Testis (tissue), 3 donors: ENCODE data around the gene ELF2. TPM values are rescaled to one million over a fixed set of nuclear protein-coding genes. Genes with fewer than 3 reads are reported as not detected.
"Not testable (repeated sequence)": the region's sequence is repeated elsewhere in the genome, so short reads cannot be mapped to it uniquely, and the experiment has no call there.

Experiments used
- DNase-seq: peaks from one replicate; pipeline ENCODE4 v3.0.0-alpha.2; 2019
- H3K27ac ChIP-seq, 2 donors: fragments of 200-600 bp; sonication (generic); one replicate each; pipeline ENCODE4 v1.5.1; 2019
- H3K27me3 ChIP-seq: fragments of 200-600 bp; sonication (generic); one replicate; pipeline ENCODE4 v1.5.1; 2019
- H3K36me3 ChIP-seq: fragments of 200-600 bp; sonication (generic); one replicate; pipeline ENCODE4 v1.5.1; 2017; ENCODE audit warnings: low read depth; ENCODE audit errors: missing control alignments
- H3K4me1 ChIP-seq: fragments of 200-600 bp; sonication (generic); one replicate; pipeline ENCODE4 v1.5.1; 2019
- H3K4me3 ChIP-seq, 2 donors: fragments of 200-600 bp; sonication (generic); one replicate each; pipeline ENCODE4 v1.5.1; 2017 to 2019
- H3K9me3 ChIP-seq: fragments of 200-600 bp; sonication (generic); one replicate; pipeline ENCODE4 v1.5.1; 2017
- POLR2A ChIP-seq: fragments of 450-650 bp; IDR thresholded peaks from one replicate; pipeline ENCODE4 v1.6.1; 2017; ENCODE audit warnings: antibody characterized with exemption, mild to moderate bottlenecking, moderate library complexity
- WGBS, 2 donors: methylation state at CpG; one replicate each; pipeline ENCODE4 v1.1.5; 2018; 5-methylcytosine and 5-hydroxymethylcytosine counted together
- intact Hi-C: fragments of 100-400 bp; cut with DNase I; formaldehyde crosslinking; loops from one replicate; pipeline ENCODE4 v1.15.1; 2023; ENCODE audit warnings: low total_unique reads
- polyA plus RNA-seq: library from polyadenylated mRNA; stranded (reverse); fragments of 350-450 nt; fragmentation: Illumina TruSeq; extraction: RNeasy Lipid Tissue Mini Kit (QIAGEN cat#74804); gene quantifications from one replicate; pipeline ENCODE4 v1.2.3, GENCODE V29; 2014; ENCODE audit warnings: low read depth, low replicate concordance; ENCODE audit not compliant: insufficient read depth
- total RNA-seq, 2 donors: library from RNA; depleted of rRNA; stranded (reverse); fragments of >200 nt; gene quantifications; one replicate each; pipeline ENCODE4 v1.2.3, GENCODE V29; 2016
- TF ChIP-seq, protein P1 (sequence below), 3 experiments: fragments of 450-650 bp in 2 of 3; fragments of 200-600 bp in 1 of 3; sonication (generic) in 1 of 3; IDR thresholded peaks; one replicate each; pipeline ENCODE4 v1.5.1; 2016 to 2019; ENCODE audit warnings: antibody characterized with exemption in 3 of 3, mild to moderate bottlenecking in 2 of 3, moderate library complexity in 1 of 3

ELF2 gene
- total and polyA plus RNA-seq, 3 donors from 2014 or later = 52.0 to 72.6 (median 53.6) TPM

GRCh38 chr4:139042981-139043460 is 134.0 kb downstream of the ELF2 start:
- H3K27me3 ChIP-seq = no peaks in the 10 kb centered on the region
- H3K9me3 ChIP-seq = no peaks in the 10 kb centered on the region
- no peak overlapping the region for H3K4me3 ChIP-seq
- intact Hi-C loops = no loop called here
- no peak overlapping the region for H3K27ac ChIP-seq
- TF ChIP-seq, protein P1, sequence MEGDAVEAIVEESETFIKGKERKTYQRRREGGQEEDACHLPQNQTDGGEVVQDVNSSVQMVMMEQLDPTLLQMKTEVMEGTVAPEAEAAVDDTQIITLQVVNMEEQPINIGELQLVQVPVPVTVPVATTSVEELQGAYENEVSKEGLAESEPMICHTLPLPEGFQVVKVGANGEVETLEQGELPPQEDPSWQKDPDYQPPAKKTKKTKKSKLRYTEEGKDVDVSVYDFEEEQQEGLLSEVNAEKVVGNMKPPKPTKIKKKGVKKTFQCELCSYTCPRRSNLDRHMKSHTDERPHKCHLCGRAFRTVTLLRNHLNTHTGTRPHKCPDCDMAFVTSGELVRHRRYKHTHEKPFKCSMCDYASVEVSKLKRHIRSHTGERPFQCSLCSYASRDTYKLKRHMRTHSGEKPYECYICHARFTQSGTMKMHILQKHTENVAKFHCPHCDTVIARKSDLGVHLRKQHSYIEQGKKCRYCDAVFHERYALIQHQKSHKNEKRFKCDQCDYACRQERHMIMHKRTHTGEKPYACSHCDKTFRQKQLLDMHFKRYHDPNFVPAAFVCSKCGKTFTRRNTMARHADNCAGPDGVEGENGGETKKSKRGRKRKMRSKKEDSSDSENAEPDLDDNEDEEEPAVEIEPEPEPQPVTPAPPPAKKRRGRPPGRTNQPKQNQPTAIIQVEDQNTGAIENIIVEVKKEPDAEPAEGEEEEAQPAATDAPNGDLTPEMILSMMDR (IDR thresholded peaks at IDR 0.05) = no peak
- TF ChIP-seq POLR2A = no peak
- whole genome bisulfite sequencing, 2 donors = 71 to 86% methylated on average over 6 to 10 of the region's 10 CpGs
- no peak for DNase-seq
- no peaks in the 10 kb centered on the region for H3K4me1 ChIP-seq
- no peaks in the 10 kb centered on the region for H3K36me3 ChIP-seq

- H3K36me3 ChIP-seq = no peaks in the 10 kb centered on the region
- no peaks in the 10 kb centered on the region for H3K9me3 ChIP-seq
- H3K4me1 ChIP-seq = no peaks in the 10 kb centered on the region
- no peak overlapping the region for H3K4me3 ChIP-seq
- no peaks in the 10 kb centered on the region for H3K27me3 ChIP-seq
- WGBS, 2 donors = 82 to 89% methylated on average over 1 of the region's 1 CpG
- no peak overlapping the region for H3K27ac ChIP-seq
- TF ChIP-seq, protein P1 (IDR thresholded peaks at IDR 0.05) = no peak
- TF ChIP-seq POLR2A = no peak
- DNase-seq = no peak
- intact Hi-C loops = no loop called here
These were observed 138.1 kb downstream of the ELF2 start for GRCh38 chr4:139038874-139039443.

- no peak overlapping the region for H3K4me3 ChIP-seq
- no peak overlapping the region for H3K27ac ChIP-seq
- WGBS, 2 donors = 83 to 93% methylated on average over 2 of the region's 2 CpGs
- no peaks in the 10 kb centered on the region for H3K4me1 ChIP-seq
- TF ChIP-seq, protein P1 (IDR thresholded peaks at IDR 0.05) = no peak
- no peak for TF ChIP-seq POLR2A
- DNase-seq = no peak
- no peaks in the 10 kb centered on the region for H3K27me3 ChIP-seq
- no peaks in the 10 kb centered on the region for H3K36me3 ChIP-seq
- intact Hi-C loops = no loop called here
- no peaks in the 10 kb centered on the region for H3K9me3 ChIP-seq
These were observed 140.1 kb downstream of the ELF2 start for GRCh38 chr4:139036885-139037284.

- intact Hi-C loops = no loop called here
- TF ChIP-seq POLR2A = no peak
- TF ChIP-seq, protein P1 (IDR thresholded peaks at IDR 0.05) = no peak
- DNase-seq = no peak
- H3K27me3 ChIP-seq = no peaks in the 10 kb centered on the region
- WGBS, 2 donors = 88 to 91% methylated on average over 5 of the region's 5 CpGs
- H3K36me3 ChIP-seq = no peaks in the 10 kb centered on the region
- H3K4me3 ChIP-seq = no peak overlapping the region
- H3K9me3 ChIP-seq = no peaks in the 10 kb centered on the region
- no peak overlapping the region for H3K27ac ChIP-seq
- no peaks in the 10 kb centered on the region for H3K4me1 ChIP-seq
These were observed 141.4 kb downstream of the ELF2 start for GRCh38 chr4:139035650-139036049.

GRCh38 chr4:139030614-139031235 is 146.3 kb downstream of the ELF2 start:
- intact Hi-C loops = no loop called here
- Histone ChIP-seq H3K4me1 (no peaks in the 10 kb centered on the region), H3K9me3 (no peaks in the 10 kb centered on the region), H3K27me3 (no peaks in the 10 kb centered on the region), H3K27ac (no peak overlapping the region), H3K36me3 (no peaks in the 10 kb centered on the region), H3K4me3 (no peak overlapping the region)
- peak; percentile 88 for DNase-seq
- WGBS, 2 donors = 52 to 60% methylated on average over 14 of the region's 14 CpGs
- TF ChIP-seq, protein P1 (IDR thresholded peaks at IDR 0.05) = peak; percentile 69 to 78 (median 71)
- no peak for TF ChIP-seq POLR2A

DNA sequence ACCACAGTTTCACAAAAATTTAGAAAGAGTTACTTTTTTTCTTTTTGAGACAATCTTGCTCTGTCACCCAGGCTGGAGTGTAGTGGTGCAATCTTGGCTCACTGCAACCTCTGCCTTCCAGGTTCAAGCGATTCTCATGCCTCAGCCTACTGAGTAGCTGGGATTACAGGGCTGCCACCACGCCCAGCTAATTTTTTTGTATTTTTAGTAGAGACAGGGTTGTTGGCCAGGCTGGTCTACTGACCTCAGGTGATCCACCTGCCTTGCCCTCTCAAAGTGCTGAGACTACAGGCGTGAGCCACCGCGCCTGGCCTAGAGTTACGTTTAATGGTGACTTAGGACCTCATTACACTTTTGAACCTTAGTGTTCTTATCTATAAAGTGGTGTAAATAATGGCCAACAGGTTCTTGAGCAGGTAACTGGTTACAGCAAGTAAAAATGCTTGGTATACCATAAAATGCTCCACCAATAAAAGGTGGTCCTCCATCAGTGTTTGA is 147.1 kb downstream of the ELF2 start:
- H3K36me3 ChIP-seq, H3K27ac ChIP-seq, H3K9me3 ChIP-seq, intact Hi-C loops, H3K4me1 ChIP-seq, H3K27me3 ChIP-seq, DNase-seq, H3K4me3 ChIP-seq: not testable (repeated sequence)
- WGBS, 2 donors = 67 to 70% methylated on average over 6 of the region's 6 CpGs
